GM12891 (cell line): ENCODE data around the gene OIT3.

Experiments
- POLR2A ChIP-seq: IDR thresholded peaks from 2 replicates; pipeline ENCODE4 v1.6.1; 2011; ENCODE audit warnings: low read depth, low read length, control low read depth
- POLR2AphosphoS5 ChIP-seq: IDR thresholded peaks from 2 replicates; pipeline ENCODE4 v1.6.1; 2011; ENCODE audit warnings: low read depth, low read length, control low read depth
- SPI1 ChIP-seq: IDR thresholded peaks from 2 replicates; pipeline ENCODE4 v1.6.1; 2011; ENCODE audit warnings: low read depth, low read length, control low read depth
- TAF1 ChIP-seq: IDR thresholded peaks from 2 replicates; pipeline ENCODE4 v1.6.1; 2011; ENCODE audit warnings: low read depth, low read length, control low read depth

GRCh38 chr10:72885953-72886352, 7.6 kb upstream of the OIT3 start:
- no peak for TF ChIP-seq SPI1
- TF ChIP-seq TAF1: no peak
- no peak for TF ChIP-seq POLR2A
- no peak for TF ChIP-seq POLR2AphosphoS5
